GM18511 (cell line): ENCODE measurements around the gene RNF167.
A peak's percentile ranks its signal among the peaks of the same experiment; 100 is the strongest.

Experiments
- ATAC-seq: cut with Tn5 transposase; IDR thresholded peaks from one replicate; pipeline ENCODE4 v1.9.1; 2021; ENCODE audit warnings: mild to moderate bottlenecking, moderate library complexity; ENCODE audit not compliant: unreplicated experiment

The RNF167 gene

GRCh38 chr17:4937553-4937952, 2.5 kb upstream of the RNF167 start:
- no peak for ATAC-seq

- ATAC-seq = no peak
These were observed 2.0 kb upstream of the RNF167 start for GRCh38 chr17:4938069-4938491.

GRCh38 chr17:4938688-4939545, 1.2 kb upstream of the RNF167 start:
- no peak for ATAC-seq

- peak; percentile 22 for ATAC-seq
These were observed 597 bp upstream of the RNF167 start for GRCh38 chr17:4939546-4939795.

- ATAC-seq = no peak
These were observed 669 bp downstream of the RNF167 start for GRCh38 chr17:4940555-4941318.

GRCh38 chr17:4941319-4941610, 1.2 kb downstream of the RNF167 start:
- ATAC-seq = no peak

- no peak for ATAC-seq
These were observed 2.9 kb downstream of the RNF167 start for GRCh38 chr17:4942760-4943508.

- no peak for ATAC-seq
These were observed 4.1 kb downstream of the RNF167 start for GRCh38 chr17:4944163-4944553.

- ATAC-seq = no peak
These were observed 4.6 kb downstream of the RNF167 start for GRCh38 chr17:4944554-4945175.

GRCh38 chr17:4945176-4945943, 5.3 kb downstream of the RNF167 start:
- ATAC-seq = no peak

GRCh38 chr17:4945944-4946280, 5.8 kb downstream of the RNF167 start:
- no peak for ATAC-seq

GRCh38 chr17:4946312-4946976, 6.4 kb downstream of the RNF167 start:
- ATAC-seq = no peak

GRCh38 chr17:4947010-4947410, 6.9 kb downstream of the RNF167 start:
- no peak for ATAC-seq

GRCh38 chr17:4947411-4948165, 7.5 kb downstream of the RNF167 start:
- no peak for ATAC-seq

- peak; percentile 30 for ATAC-seq
These were observed 8.3 kb downstream of the RNF167 start, which contains the start of gene PFN1 for GRCh38 chr17:4948166-4948930. PFN1 (minus strand) TSS chr17:4948530; CDS start chr17:4948394, 136 bp downstream.

- ATAC-seq = peak; percentile 33
These were observed 8.9 kb downstream of the RNF167 start for GRCh38 chr17:4948931-4949320.

GRCh38 chr17:4949321-4950074, 9.4 kb downstream of the RNF167 start:
- ATAC-seq = peak; percentile 35
